ENCODE measurements around the gene FGGY.
A peak's percentile ranks its signal among the peaks of the same experiment; 100 is the strongest.

Gene FGGY

DNA sequence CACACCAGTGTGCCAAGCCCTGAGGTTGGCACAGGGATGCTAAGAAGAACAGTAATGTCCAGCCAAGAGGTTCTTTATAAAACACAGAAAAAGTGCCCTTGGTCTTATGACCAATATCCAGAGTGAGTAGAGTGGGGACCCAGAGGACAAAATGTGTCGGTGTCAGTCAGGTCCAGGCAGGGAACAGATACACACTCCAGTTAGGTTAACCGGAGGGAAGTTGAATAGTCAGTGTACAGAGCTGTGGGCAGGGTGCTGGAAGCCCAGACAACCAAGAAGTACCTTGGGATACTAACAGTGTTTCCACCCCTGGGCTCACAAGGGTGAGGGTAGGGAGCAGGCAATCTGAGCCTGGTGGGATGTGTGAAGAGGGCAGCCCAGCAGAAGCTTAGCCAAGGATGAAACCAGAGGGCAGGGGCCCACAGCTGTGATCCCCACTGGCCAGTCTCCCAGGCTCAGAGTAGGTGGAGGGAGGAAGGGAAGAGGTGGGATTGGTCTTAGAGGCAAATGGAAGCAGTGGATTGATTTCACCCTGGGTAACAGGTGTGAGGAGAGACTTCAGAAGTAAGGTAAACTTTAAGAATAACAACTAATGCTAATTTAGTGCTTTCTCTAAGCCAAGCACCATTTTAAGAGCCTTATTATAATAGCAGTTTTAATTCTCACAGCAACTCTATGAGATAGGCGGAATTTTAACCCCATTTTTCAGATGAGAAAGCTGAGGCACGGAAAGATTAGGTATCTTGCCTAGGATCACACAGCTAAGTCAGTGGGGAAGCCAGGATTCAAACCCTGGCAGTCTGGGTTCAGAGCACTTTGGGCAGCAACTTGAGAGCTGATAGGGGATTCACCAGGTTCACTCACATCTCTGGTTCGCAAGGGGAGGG is 374.4 kb downstream of the FGGY start:
- no peak for DNase-seq

DNA sequence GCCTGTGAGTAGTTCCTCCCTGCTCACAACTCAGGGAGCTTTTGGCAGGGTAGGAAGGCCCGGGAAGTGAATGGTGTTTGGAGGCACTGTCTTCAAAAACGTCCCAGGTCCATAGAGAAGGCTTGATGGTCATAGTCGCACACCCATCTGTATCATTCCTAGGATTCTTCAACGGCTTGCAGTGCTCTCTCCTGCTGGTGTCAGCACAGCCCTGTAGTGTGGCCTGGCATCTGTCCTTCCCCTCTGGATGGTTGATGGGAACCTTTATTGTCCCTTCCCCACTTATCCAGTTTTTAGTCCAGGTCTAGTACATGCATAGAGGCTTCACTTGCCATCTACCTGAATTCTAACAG is 375.0 kb downstream of the FGGY start:
- DNase-seq, result no peak

GRCh38 chr1:59672851-59673572 is 376.1 kb downstream of the FGGY start:
- DNase-seq, result peak; percentile 14

- peak; percentile 74 for DNase-seq
These were observed 376.9 kb downstream of the FGGY start for GRCh38 chr1:59673573-59674450.

DNA sequence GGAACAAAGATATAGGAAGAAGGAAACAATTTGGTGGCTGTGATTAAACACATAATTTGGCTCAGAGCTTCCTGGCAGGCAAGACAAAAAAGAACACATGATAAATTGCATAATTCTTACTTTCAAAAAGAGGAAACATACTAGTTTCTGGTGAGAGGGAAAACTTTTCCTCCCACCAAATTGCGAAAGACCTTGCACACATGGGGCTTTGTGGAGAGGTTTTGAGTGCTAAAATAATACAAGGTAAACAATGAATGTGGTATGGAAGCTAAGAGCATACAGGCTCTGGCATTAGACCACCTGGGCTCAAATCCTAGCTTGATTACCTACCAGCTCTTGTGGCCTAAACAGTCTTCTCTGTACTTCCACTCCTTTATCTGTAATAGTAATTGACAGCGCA is 377.7 kb downstream of the FGGY start:
- peak; percentile 36 for DNase-seq

- DNase-seq, result no peak
These were observed 379.0 kb downstream of the FGGY start for GRCh38 chr1:59675936-59676335.

- no peak for DNase-seq
These were observed 381.1 kb downstream of the FGGY start for GRCh38 chr1:59678040-59678439.

DNA sequence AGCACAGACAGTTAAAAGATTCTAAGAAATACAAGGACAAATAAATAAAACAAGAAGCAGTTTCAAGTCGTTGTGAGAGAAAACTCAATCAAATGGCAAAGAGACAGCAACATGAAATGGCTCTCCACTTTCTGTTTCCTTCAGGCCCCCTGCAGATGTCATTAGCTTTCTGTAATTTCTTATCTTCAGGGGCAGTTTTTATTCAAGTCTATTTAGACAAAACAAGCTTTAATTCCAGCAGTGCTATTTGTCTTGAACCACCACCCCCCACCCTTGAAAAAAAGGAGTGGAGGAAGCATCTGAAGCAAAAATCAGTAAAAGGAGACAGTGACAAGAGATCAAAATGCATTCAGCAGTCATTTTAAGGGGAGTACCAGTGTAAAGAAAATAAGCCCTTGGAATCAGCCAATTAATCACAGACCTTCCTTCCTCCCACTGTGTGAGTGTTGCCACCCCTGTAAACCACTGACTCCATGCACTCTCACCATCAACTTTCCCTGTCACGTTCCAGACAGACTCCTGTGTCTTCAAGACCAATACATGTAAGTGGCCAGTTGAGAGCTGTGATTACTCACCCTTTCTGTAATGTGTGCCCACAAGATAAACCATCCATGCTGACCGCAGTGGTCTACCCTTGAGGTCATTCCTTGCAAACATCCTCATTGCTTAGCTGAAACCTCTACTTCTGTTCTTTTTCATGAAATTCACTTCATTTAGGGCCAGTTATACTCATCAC is 381.8 kb downstream of the FGGY start:
- peak; percentile 28 for DNase-seq

DNA sequence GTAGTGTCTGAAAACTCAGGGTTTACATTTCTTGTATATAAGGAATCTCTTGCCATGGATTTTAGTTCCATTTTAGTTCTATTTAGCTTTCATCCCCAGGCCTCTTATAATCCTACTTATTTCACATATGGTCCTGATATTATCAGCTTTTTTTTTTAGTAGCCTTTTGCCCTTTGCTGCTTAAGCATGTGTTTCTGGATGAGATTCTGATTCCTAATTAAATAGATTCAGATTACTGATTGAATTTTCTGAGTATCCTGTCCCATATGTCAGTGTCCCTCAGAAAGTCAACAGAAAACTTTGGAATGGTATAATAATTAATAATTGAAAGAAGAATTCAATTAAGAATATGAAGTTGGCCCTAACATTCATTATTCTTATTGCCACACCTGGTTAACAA is 383.1 kb downstream of the FGGY start:
- no peak for DNase-seq

GRCh38 chr1:59682396-59683080 is 385.6 kb downstream of the FGGY start:
- peak; percentile 48 for DNase-seq

GRCh38 chr1:59683197-59683596 is 386.3 kb downstream of the FGGY start:
- DNase-seq, result no peak

- no peak for DNase-seq
These were observed 387.8 kb downstream of the FGGY start for GRCh38 chr1:59684698-59685097.

DNA sequence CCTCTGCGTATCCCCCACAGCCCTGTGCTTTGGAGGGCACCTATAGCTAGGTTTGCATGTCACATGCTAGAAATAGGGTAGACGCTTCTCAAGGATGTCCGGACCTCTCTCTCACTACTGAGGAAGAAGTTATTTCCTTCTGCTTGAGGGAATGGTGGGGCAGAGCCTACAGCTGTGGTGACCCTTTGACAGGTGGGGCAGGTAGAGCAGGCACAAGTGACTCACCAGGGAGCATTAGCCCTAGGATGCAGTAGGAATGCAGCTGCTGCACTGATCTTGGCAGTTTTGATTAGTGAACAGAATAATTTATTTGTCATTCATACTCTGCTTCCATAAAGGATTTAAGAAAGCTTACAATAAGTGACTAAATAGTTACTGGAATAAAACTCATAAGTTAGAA is 388.2 kb downstream of the FGGY start:
- peak; percentile 5 for DNase-seq

DNA sequence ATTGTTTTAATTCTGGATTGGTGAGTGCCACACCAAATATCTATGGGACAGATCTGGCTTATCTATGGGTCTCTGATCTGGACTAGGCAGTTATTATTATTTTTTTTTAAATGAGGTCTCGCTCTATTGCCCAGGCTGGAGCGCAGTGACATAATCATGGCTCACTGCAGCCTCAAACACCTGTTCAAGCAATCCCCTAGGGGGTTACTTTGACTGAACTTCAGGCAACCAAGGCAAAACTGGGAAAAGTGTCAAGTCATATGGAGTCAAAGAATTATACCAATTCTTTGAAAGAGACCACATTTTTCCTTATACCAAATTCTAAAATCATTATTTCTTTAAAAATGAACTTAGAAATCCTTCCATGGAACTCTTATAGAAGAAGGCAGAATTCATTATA is 388.8 kb downstream of the FGGY start:
- DNase-seq, result peak; percentile 85

GRCh38 chr1:59686170-59686569 is 389.3 kb downstream of the FGGY start:
- DNase-seq, result peak; percentile 88

DNA sequence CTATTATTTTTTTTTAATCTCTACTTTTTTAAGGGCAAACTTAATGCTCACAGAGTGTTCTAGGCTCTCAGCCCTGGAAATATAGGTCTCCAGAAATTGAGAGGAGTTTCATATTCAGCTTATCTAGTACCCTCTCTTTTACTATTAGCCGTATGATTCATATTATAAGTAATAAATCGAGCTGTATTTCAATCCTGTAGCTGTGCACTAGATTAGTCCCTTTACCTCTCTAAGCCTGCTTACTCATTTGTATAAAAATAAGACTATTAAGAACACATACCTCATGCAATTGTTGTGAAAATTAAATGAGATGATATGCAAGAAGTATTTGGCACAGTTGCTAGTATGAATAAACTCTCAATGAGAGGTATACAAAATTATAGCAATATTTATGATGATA is 389.7 kb downstream of the FGGY start:
- no peak for DNase-seq

DNA sequence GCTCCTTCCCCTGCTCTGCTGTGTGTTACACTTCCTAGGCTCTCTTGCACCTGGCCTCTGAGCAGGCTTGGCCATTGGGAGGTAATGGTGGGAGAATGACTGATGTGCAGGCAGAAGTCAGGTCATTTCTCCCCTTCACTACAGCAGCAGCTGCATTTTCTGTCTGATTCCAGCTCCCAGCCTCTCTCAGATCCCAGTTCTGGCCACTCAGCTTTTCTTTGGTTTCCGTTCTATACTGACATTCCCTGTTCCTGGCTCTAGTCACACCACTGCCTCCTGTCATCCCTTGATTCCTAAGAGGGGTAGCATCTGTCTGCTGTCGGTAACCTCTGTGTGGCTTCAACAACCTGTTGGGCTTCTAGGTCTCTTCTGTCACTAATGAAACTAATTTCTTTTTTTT is 390.2 kb downstream of the FGGY start:
- DNase-seq, result peak; percentile 33

DNA sequence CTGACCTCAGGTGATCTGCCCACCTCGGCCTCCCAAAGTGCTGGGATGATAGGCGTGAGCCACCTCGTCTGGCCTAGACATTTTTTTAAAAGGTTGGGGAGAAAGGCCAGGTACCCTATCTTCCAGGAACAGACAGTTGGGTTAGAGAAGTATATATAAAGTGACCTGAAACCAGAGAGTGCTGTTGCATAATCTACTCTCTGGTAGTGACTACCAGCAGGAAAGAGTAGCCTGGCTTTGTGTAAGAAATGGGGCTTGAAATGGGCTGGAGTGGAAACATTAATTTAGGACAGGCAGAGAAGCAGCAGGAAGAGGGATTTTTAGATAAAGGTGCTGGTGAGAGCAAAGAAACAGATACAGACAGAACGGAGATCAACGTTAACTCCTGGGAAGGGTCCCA is 392.1 kb downstream of the FGGY start:
- DNase-seq, result no peak

DNA sequence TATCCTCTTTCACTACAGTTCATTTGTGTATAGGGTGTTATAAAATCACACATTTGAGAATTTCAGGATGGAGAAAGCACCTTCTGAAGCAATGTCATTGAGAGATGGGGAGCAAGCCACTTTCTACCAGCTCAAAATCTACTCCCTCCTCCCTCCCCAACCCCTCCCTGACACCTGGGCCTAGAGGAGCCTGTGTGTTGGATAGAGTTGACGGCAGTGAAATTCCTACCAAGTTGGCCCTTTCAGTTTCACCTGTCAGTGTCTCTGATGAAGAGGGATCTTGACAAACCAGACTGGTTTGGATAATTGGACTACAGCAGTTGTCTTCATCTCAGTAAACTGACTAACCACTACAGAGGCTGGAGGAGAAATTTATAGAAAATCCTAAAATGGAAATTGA is 392.8 kb downstream of the FGGY start:
- no peak for DNase-seq

DNA sequence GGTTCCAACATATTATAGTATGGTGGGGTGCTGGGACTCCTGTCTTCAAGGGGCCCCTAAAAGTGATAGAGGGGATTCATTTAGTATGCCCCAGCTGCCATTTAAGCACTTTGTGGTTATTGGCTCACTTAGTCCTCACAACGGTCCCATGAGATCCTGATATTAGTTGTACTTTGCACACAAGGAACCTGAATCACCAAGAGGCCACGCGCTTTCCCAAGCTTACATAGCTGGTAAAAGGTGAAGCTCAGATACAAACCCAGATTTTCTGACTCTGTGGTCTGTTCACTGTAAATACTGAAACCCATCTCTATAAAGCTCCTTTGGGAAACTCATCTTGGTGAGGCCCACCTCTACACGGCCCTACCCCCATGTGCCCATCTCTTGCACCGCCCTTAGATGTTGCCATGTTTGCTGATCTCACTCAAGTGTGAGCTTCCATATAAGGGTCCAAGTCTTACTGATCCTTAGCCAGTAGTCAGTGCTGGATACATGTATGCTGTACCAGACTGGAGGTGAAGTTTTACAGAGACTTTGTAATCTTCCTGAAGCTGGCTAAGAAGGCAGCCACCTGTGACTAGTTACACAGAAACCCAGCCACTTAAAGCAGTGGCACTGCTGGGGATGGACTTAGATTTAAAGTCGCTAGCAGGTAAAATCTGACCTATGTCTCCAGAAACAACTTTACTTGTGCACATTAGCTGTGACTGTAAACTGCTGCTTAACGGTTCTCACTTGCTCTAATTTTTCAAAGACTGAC is 393.5 kb downstream of the FGGY start:
- no peak for DNase-seq

DNA sequence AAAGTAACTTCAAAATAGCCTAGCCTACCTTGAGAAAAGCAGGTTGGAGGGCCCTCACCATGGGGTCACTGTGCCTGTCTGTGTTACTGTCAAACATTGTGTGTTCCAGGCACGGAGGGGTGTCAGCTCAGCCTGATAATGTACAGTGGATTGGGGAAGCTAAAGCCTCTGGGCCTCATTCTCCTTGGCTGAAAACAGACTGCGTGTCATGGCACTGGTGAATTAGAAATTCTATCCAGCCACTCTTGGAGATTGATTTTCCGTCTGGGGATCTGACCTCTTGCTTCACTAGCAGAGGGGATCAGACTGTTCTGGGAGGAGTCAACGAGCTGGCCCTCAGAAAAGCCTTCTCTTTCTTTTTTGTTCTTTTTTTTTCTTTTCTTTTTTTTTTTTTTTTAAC is 394.4 kb downstream of the FGGY start:
- DNase-seq, result peak; percentile 40
